COLO668 (cell line): ENCODE data around the gene S1PR3.
A peak's percentile ranks its signal among the peaks of the same experiment; 100 is the strongest.
"Not testable (repeated sequence)": the region's sequence is repeated elsewhere in the genome, so short reads cannot be mapped to it uniquely, and the experiment has no call there.

Experiments used
- DNase-seq: peaks from one replicate; lab custom pipeline; 2025; ENCODE audit not compliant: unreplicated experiment; lab: John Stamatoyannopoulos, UW

S1PR3 gene

GRCh38 chr9:88991066-88992034 is at the start of gene S1PR3:
Gene S1PR3, plus strand, starts transcription at chr9:88991468. Its CDS starts 9,733 bp downstream, at chr9:89001201.
- DNase-seq = no peak

GRCh38 chr9:88941586-88941985 is 49.7 kb upstream of the S1PR3 start:
- DNase-seq = not testable (repeated sequence)

GRCh38 chr9:88942411-88942810 is 48.9 kb upstream of the S1PR3 start:
- no peak for DNase-seq

GRCh38 chr9:88945636-88946333 is 45.5 kb upstream of the S1PR3 start:
- DNase-seq = no peak

GRCh38 chr9:88947581-88948573 is 43.4 kb upstream of the S1PR3 start:
- DNase-seq = no peak

- peak; percentile 52 for DNase-seq
Measured at GRCh38 chr9:88949425-88949824, 41.8 kb upstream of the S1PR3 start.

- DNase-seq = no peak
Measured at GRCh38 chr9:88949961-88950340, 41.3 kb upstream of the S1PR3 start.

- DNase-seq = no peak
Measured at GRCh38 chr9:88950341-88951154, 40.7 kb upstream of the S1PR3 start.

- DNase-seq = no peak
Measured at GRCh38 chr9:88951155-88951542, 40.1 kb upstream of the S1PR3 start.

- no peak for DNase-seq
Measured at GRCh38 chr9:88952086-88952615, 39.1 kb upstream of the S1PR3 start.

- no peak for DNase-seq
Measured at GRCh38 chr9:88952976-88953375, 38.3 kb upstream of the S1PR3 start.

- no peak for DNase-seq
Measured at GRCh38 chr9:88953381-88954029, 37.8 kb upstream of the S1PR3 start.

GRCh38 chr9:88954066-88954465 is 37.2 kb upstream of the S1PR3 start:
- no peak for DNase-seq

- DNase-seq = no peak
Measured at GRCh38 chr9:88957526-88957925, 33.7 kb upstream of the S1PR3 start.

- DNase-seq = no peak
Measured at GRCh38 chr9:88959727-88960469, 31.4 kb upstream of the S1PR3 start.

- no peak for DNase-seq
Measured at GRCh38 chr9:88960632-88961031, 30.6 kb upstream of the S1PR3 start.

- DNase-seq = no peak
Measured at GRCh38 chr9:88965473-88965872, 25.8 kb upstream of the S1PR3 start.

GRCh38 chr9:88966894-88967676 is 24.2 kb upstream of the S1PR3 start:
- DNase-seq = no peak
